HepG2 (cell line): ENCODE data around the gene SMIM22.

Experiments
- CTCF ChIP-seq: sonication (generic); formaldehyde crosslinking; IDR thresholded peaks from 2 replicates; pipeline ENCODE4 v1.5.0; 2020; ENCODE audit warnings: mild to moderate bottlenecking, missing genetic modification reagents, moderate library complexity
- FOXK1 ChIP-seq: sonication (generic); formaldehyde crosslinking; IDR thresholded peaks from 2 replicates; pipeline ENCODE4 v1.4.0; 2020; ENCODE audit warnings: low read depth, missing genetic modification reagents, borderline replicate concordance
- TBL1XR1 ChIP-seq: fragments of 150-350 bp; IDR thresholded peaks from 2 replicates; pipeline ENCODE4 v1.6.1; 2014; ENCODE audit warnings: borderline replicate concordance, low read length; ENCODE audit not compliant: partially characterized antibody
- ZFP36L2 ChIP-seq: sonication (generic); formaldehyde crosslinking; IDR thresholded peaks from 2 replicates; pipeline ENCODE4 v1.4.0; 2020; ENCODE audit warnings: missing genetic modification reagents
- ZNF468 ChIP-seq: sonication (generic); formaldehyde crosslinking; IDR thresholded peaks from 2 replicates; pipeline ENCODE4 v1.8.0; 2022; ENCODE audit warnings: mild to moderate bottlenecking, moderate library complexity, missing genetic modification reagents
- ZNF780A ChIP-seq: sonication (generic); formaldehyde crosslinking; IDR thresholded peaks from 2 replicates; pipeline ENCODE4 v1.8.0; 2022; ENCODE audit warnings: mild to moderate bottlenecking, missing genetic modification reagents, moderate library complexity

- TF ChIP-seq CTCF (CRISPR knock-in tag) (no peak), ZFP36L2 (no peak), FOXK1 (CRISPR knock-in tag) (no peak), ZNF468 (CRISPR knock-in tag) (no peak), TBL1XR1 (no peak), ZNF780A (no peak)
These were observed 33.0 kb upstream of the SMIM22 start for GRCh38 chr16:4762205-4762604.
